HG03442 (cell line): ENCODE data around the gene AGRP.
"Not testable (repeated sequence)": the region's sequence is repeated elsewhere in the genome, so short reads cannot be mapped to it uniquely, and the experiment has no call there.

Source experiments
- ATAC-seq: cut with Tn5 transposase; IDR thresholded peaks from one replicate; pipeline ENCODE4 v1.9.1; 2021; ENCODE audit warnings: mild to moderate bottlenecking, moderate library complexity; ENCODE audit not compliant: unreplicated experiment

AGRP gene

DNA sequence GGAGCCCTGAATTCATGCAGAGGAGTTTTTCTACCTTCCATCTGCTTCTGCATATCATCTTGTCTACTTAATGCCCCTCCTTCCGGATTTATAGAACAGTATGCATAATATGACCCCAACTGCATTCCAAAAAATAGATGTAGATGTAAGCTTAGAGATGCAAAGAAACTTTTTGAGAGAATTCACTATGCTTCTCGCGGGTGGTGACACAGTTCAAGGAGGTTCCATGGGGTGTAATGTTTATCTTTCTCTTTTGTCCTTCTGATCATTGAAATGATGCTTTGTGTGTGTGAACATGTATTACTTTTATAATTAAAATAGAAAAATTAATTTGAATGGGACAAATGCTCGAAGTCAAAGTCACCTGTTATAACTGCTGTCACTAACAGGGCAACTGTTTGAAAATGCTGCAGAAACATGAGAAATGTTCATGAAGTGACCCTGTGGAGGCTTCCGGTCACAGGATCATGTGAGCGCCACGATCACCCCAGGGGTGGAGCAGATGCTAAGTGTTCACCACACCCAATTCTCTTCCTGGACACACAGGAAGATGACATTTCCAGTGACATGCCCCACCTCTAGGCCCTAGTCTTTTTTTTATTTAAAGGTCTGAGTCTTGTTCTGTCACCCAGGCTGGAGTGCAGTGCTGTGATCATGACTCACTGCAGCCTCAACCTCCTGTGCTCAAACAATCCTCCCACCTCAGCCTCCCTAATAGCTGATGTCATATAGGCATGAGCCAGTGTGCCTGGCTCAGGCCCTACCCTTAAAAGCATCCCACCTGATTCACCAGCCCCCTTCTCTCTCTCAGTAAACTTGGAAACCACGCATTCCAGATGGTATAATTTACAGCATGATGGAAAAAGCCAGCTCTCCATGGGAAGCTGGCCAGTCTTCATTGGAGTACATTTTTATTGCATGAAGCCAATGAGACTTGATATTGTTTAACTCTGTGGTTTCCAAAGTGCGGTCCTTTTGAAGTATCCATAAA is 21.0 kb upstream of the AGRP start:
- no peak for ATAC-seq

GRCh38 chr16:67499106-67499505 is 15.8 kb upstream of the AGRP start:
- no peak for ATAC-seq

- ATAC-seq, result no peak
Measured at GRCh38 chr16:67490335-67491096, 7.2 kb upstream of the AGRP start.

GRCh38 chr16:67489401-67490083 is 6.2 kb upstream of the AGRP start:
- no peak for ATAC-seq

- ATAC-seq, result not testable (repeated sequence)
Measured at GRCh38 chr16:67487561-67487960, 4.2 kb upstream of the AGRP start.

DNA sequence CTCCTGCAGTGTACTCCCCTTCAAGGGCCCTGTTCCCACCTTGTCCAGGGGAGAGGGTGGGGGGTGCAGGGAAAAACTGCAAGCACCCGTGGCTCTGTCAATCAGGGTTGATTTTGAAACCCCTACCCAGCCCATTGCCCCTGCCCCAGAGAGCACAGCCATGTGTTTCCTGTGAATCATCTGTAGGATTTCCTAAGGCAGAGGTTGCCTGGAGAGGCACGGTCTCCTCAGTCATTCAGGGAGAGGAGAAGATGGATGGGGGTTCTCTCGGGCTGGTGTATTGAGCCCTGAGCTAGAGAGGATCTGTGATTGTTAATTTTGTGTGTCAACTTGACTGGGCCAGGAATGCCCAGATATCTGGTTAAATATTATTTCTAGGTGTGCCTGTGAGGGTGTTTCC is 3.5 kb upstream of the AGRP start:
- ATAC-seq, result no peak

DNA sequence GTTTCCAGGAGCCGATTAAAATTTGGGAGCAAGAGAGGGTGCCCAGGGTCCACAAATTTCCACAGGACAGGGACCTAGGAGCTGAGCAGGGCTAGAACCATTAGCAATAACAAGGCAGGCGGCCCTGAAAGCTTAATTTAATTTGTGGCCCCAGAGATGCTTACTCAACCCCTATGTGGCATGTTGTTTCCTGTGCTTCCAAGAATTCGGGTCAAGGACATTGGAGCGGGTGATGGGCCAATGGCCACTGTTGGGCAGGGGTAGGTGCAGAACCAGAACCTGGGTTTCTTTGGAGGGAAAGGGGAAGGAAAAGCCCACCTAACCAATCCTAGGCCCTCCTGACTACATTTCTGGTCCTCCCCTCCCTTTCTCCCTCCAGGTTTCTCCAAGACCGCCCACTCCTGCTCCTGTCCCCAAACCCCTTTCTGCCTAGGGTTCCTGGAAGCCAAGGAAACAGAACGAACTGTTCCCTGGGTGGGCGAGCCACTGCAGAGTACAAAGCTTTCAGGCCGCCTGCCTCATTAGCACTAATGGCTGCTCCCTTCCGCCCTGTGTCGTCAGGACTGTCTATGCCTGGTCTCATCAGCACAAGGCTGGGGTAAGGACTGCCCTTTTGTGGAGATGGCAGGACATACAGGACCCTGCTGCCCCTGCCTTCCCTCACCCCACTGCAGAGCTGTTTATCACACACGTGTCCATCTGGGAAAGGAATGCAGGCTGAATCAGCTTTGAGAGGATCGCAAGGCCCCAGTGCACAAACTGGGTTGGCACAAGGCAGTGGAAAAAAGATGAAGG is 581 bp upstream of the AGRP start:
- ATAC-seq, result no peak

DNA sequence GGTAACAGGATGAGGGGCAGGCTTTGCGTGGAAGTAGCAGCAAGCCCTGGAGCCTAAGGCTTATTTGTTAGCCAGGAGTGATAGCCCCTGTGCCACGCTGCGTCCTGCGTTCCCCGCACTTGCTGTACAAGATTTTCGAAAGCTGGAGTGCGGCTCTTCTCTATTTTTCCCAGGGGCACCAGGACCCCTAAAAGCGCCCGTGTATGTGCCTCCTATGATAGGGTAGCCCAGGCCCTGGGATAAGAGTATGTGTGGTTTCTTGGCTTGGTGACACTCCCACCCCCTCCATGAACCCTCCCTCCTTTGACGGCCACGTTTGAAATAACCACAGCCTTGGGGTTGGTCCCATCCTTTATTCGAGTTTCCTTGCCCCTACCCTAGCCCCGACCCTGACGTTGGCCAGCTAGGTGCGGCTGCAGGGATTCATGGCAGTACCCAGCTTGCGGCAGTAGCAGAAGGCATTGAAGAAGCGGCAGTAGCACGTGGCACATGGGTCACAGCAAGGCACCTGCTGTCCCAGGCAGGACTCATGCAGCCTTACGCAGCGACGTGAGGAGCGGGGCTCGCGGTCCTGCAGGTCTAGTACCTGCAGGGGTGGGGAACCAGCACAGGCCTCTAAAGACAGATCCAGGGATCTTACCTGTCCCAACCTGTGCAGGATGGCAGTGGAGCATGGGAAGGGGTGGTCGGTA is 968 bp downstream of the AGRP start:
- ATAC-seq, result no peak

DNA sequence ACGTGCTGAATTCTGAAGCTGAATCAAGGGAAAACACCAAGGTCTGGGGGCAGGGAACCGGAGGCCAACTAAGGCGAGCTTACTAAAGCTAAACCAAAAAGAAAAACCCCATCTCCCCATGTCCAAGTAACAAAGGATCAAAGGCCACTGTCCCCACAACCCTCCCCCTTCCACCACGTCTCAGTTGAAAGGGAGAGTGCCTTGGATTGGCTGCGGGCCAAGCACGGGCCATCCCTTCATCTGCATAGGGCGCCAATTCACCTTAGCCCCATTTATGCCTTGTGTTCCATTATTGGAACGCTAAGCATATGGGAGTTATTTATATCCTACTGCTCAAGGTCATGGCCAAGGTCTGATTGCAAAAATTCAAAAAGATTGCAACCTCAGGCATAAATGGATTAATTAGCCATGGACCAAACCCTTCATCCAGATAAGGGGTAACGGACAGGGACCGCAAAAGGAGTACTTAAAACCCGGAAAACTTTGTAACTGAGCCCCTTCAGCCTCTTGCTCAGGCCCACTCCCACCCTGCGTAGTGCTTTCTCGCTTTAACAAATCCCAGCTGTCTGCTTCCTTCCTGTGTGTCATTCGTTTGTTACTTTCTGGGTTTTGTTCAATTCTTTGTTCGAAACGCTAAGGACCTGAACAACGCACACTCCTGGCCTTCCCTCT is 1.6 kb downstream of the AGRP start:
- no peak for ATAC-seq

GRCh38 chr16:67480833-67481560 is 2.4 kb downstream of the AGRP start, which contains the start of gene ATP6V0D1:
ATP6V0D1 (minus strand) TSS chr16:67481157; CDS start chr16:67481086, 71 bp downstream.
- peak; percentile 94 for ATAC-seq

DNA sequence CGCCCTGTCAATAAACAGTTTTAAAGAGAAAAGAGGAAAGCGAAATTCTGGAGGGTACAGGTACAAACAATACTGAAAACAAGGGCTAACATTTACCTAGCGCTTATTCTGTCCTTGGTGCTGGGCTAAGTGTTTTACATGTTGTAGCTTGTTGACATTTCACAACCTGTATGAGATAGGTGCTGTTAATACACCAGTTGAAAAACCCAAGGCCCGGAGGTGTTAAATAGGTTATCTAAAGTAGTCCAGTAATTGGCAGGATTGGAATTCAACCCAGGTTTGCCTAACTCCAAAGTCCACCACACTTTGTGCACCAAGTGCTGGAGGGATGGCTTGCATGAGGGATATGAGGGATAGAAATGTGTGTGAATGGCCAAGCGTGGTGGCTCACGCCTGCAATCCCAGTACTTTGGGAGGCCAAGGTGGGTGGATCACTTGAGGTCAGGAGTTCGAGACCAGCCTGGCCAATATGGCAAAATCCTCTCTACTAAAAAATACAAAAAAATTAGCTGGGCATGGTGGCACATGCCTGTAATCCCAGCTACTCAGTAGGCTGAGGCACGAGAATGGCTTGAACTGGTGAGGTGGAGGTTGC is 5.3 kb downstream of the AGRP start:
- ATAC-seq, result no peak

- ATAC-seq, result no peak
Measured at GRCh38 chr16:67474551-67475455, 8.5 kb downstream of the AGRP start.

GRCh38 chr16:67471758-67472384 is 11.5 kb downstream of the AGRP start:
- ATAC-seq, result no peak

DNA sequence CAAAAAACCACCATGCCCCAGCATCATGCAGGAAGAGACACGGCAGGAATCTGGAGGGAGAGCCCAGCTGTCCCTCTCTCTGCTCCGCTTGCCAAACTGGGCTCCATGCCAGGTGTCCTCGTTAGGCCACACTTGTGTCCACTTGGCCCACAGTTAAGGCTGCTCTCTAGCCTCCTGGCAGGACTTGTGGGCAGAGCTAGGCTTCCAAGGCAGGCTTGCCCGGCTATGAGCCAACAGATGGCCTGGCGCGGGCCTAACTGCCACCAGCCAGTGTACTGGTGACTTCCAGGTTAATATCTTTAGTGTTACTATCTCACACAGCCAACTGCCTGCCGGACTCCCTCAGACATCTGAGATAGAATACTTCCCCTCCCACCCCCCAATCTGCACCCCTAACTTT is 13.0 kb downstream of the AGRP start:
- no peak for ATAC-seq

- ATAC-seq, result no peak
Measured at GRCh38 chr16:67468731-67469130, 14.6 kb downstream of the AGRP start.

GRCh38 chr16:67466581-67466980 is 16.8 kb downstream of the AGRP start:
- ATAC-seq, result no peak

GRCh38 chr16:67464565-67464964 is 18.8 kb downstream of the AGRP start:
- ATAC-seq, result no peak
